IPS-18c (cell line): ENCODE measurements around the gene CACNA2D3.

Source experiments
- H3K4me3 ChIP-seq: 2 replicates; pipeline ENCODE4 v1.7.0; 2013; ENCODE audit warnings: low read depth, mild to moderate bottlenecking, low read length, moderate library complexity; ENCODE audit not compliant: insufficient read depth
- H3K9me3 ChIP-seq: one replicate; pipeline ENCODE4 v1.6.1; 2013; ENCODE audit warnings: mild to moderate bottlenecking, low read length, moderate library complexity; ENCODE audit not compliant: control insufficient read depth, insufficient read depth

Gene CACNA2D3

DNA sequence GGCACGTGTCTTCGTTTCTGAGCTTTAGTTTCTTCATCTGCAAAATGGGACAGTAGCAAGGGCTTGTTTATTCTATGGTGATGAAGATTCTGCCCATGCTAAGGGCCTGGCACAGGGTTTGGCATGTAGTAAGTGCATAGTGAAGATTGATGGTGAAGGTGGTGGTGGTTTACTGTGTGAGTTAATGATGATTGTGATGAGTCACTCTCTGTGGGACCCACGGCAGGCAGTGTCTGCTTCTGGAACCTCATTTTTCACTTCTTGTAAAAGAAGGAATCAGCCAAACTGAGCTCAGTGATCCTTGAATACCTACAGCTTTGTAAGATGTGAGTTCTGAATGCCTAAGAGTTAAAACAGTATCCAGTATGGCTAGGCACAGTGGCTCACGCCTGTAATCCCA lies 891.7 kb downstream of the CACNA2D3 start:
- H3K4me3 ChIP-seq = no peak overlapping the region
- no peaks in the 10 kb centered on the region for H3K9me3 ChIP-seq

DNA sequence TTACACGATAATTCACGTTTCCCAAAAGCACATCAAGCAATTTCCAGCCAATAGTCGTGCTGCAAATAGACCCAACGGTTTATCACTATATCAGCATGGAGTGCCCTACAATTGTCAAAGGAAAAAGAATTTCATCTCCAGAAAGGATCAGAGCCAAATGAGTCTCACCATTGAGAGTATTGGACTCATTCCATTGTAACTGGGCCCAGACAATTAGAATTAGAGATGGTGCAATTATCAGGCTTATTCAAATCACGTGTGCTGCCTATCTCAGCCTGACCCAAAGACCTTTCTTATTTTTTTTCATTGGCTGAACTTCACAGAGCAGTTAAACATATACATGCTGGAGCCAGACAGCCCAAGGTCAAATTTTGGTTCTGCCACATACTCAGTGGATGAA lies 892.6 kb downstream of the CACNA2D3 start:
- Histone ChIP-seq H3K9me3 (no peaks in the 10 kb centered on the region), H3K4me3 (no peak overlapping the region)

GRCh38 chr3:55017876-55018275 lies 895.5 kb downstream of the CACNA2D3 start:
- Histone ChIP-seq H3K9me3 (no peaks in the 10 kb centered on the region), H3K4me3 (no peak overlapping the region)

- no peak overlapping the region for H3K4me3 ChIP-seq
- H3K9me3 ChIP-seq = no peaks in the 10 kb centered on the region
These were observed 908.6 kb downstream of the CACNA2D3 start for GRCh38 chr3:55030938-55031337.

DNA sequence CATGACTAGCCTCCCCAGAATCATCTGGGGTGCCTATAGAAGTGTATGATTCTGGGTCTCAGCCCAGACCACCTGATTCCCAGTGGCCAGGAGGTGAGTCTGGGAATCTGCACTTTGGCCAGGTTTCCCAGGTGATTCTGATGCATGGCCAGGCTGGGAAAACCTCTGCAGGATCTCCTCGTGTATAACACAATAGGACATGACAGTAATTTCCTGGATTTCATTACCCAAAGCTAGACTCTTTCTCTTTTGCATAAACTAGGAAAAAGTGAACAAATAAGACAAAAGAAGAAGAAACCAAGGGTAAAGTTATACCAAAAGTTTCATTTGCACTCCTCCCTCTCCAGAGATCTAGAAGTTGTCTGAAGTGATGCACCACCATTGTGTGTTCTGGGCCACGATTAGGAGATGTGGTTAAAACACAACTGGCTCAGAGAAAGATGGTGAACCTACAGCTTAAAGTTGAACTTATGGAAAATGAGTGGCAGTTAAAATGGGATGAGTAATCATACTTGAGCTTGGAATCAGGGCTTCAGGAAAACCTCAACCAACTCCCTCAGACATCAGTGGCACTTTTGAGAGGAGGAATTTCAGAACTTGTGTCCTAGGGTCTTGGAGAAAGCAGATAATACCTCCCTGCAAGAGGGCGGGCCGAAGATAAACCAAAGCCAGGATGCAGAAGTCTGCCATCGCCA lies 914.7 kb downstream of the CACNA2D3 start:
- no peak overlapping the region for H3K4me3 ChIP-seq
- peaks cover 2% of the 10 kb centered on the region for H3K9me3 ChIP-seq

DNA sequence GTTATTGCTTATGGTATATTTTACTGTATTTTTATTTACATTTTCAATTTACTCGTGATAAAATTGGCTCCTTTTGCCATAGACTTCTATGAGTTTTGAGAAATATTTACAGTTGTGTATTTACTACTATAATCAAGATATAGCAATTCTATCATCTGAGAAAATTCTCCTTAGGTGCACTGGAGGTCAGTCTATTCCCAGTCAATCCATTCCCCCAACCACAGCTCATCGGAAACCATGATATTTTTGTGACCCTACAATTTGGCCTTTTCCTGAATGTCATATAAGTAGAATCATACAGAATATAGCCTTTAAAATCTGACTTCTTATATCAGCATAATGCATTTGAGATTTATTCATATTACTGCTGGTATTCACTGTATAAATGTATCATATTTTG lies 920.2 kb downstream of the CACNA2D3 start:
- Histone ChIP-seq H3K9me3 (peaks cover 2% of the 10 kb centered on the region), H3K4me3 (no peak overlapping the region)

- Histone ChIP-seq H3K4me3 (no peak overlapping the region), H3K9me3 (peaks cover 2% of the 10 kb centered on the region)
These were observed 922.1 kb downstream of the CACNA2D3 start for GRCh38 chr3:55044486-55044885.

- H3K9me3 ChIP-seq = no peaks in the 10 kb centered on the region
- no peak overlapping the region for H3K4me3 ChIP-seq
These were observed 936.8 kb downstream of the CACNA2D3 start for GRCh38 chr3:55059027-55059629.

DNA sequence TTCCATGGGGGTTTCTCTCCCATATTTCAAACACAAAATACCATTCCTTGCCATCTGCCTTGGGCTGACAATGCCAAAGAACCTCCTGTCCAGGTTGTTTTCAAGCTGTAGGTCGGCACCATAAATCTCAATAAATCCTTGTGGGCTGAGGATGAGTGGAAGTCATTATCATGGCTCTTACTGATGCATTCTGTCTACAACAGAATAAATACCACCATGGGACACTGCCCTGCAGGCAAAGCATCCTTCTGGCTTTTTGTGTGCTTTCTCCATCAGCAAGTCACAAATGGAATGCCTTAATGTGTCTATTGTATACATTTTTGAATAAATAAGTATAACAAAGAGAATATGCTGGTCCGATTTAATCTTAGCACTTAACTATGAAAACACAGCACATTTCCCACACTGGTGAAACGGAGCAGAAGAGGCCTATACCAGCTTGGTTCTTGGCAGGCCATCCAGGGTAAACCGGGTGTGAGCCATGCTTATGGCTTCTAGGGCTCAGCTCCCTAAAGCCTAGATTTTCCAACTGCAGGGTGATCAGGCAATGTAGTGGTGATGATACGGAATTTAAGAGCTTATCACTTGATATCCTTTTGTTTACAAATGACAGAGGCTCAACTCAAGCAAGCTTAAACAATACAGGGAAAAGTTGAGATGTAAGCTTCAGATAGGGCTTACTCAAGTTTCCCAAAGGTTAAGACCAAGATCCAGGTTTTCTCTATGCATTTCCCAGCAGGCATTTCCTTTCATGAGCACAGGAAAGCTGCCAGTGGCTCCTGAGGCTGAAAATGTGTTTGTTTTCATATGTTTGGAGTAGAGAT lies 938.8 kb downstream of the CACNA2D3 start:
- Histone ChIP-seq H3K9me3 (no peaks in the 10 kb centered on the region), H3K4me3 (no peak overlapping the region)

DNA sequence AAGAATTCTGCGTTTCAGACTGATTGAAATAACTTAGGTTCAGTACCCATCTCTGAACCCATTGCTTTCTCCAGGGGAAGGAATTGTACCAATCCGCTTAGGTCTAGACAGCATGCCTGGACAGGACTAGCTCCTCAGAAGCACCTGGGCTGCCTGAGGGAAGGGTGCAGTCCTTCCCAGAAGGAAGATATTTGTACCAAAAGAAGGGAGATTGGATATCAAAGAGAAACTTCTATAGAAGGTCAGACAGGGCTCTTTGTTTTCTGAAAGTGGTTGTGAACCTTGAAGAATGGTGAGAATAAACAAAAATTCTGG lies 939.3 kb downstream of the CACNA2D3 start:
- H3K4me3 ChIP-seq = no peak overlapping the region
- no peaks in the 10 kb centered on the region for H3K9me3 ChIP-seq

DNA sequence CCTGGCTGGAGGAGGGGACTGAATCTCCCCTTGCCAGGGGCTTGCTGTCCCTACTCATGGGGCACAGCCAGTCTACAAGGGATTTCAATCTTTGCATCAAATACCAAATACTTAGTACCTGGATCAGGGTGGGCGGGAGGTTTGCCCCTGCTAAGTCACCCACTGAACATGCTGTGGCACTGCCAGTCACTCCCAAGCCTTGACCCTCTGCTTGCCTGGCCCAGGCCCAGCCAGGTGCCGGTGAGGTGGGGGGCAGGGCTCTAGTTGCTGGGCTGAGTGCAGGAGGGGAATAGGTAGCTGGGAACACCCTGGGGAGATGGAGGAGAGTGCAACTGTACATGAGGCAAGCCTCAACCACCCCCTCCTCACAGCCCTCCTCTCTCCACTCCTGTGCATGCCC lies 941.8 kb downstream of the CACNA2D3 start:
- H3K9me3 ChIP-seq = no peaks in the 10 kb centered on the region
- H3K4me3 ChIP-seq = no peak overlapping the region

GRCh38 chr3:55065331-55065730 lies 943.0 kb downstream of the CACNA2D3 start:
- no peak overlapping the region for H3K4me3 ChIP-seq
- no peaks in the 10 kb centered on the region for H3K9me3 ChIP-seq

GRCh38 chr3:55066551-55067047 lies 944.2 kb downstream of the CACNA2D3 start:
- Histone ChIP-seq H3K9me3 (no peaks in the 10 kb centered on the region), H3K4me3 (no peak overlapping the region)

- H3K4me3 ChIP-seq = no peak overlapping the region
- H3K9me3 ChIP-seq = no peaks in the 10 kb centered on the region
These were observed 947.6 kb downstream of the CACNA2D3 start for GRCh38 chr3:55069950-55070349.

DNA sequence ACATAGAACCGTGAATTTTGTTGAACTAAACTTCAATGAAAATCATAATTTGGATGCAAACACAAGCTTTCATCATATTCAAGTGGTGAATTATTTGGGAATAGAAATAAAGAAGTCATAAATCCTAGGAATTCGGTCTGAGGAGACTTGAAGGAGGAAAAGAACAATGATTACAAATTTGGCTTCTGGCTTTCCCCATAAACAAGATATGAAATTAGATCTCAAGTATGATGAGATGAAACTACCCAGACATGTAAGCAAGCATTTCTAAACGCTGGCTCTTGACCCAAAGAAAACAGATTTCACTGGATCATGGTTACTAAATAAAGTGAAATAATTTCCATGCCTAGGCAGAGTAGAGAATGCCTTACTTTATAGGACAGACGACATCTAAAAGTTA lies 952.4 kb downstream of the CACNA2D3 start:
- no peaks in the 10 kb centered on the region for H3K9me3 ChIP-seq
- H3K4me3 ChIP-seq = no peak overlapping the region

GRCh38 chr3:55075846-55076245 lies 953.5 kb downstream of the CACNA2D3 start:
- Histone ChIP-seq H3K9me3 (no peaks in the 10 kb centered on the region), H3K4me3 (no peak overlapping the region)

DNA sequence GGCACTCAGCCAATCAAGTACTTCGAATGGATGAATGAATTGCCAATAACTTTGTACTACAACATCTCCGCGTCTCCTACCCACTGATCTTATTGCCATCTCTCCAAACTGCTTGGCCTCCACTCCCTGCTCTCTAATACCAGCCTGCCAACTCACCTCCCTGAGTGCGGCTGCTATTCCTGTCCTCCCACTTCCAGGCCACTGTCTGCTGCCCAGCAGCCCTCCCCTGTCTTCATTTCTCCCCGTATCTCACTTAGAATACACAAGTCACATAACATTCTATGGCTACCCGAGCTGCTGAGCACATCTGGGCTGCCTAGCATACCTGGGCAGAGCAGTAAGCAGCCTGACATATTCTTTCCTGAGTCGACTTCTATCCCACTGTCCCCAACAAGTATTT lies 955.4 kb downstream of the CACNA2D3 start:
- no peaks in the 10 kb centered on the region for H3K9me3 ChIP-seq
- no peak overlapping the region for H3K4me3 ChIP-seq

GRCh38 chr3:55078876-55079275 lies 956.5 kb downstream of the CACNA2D3 start:
- Histone ChIP-seq H3K4me3 (no peak overlapping the region), H3K9me3 (no peaks in the 10 kb centered on the region)
